HepG2 (cell line): ENCODE results near the gene PTCD2. TPM values are rescaled to one million over a fixed set of nuclear protein-coding genes. Genes with fewer than 3 reads are reported as not detected.

Experiments
- ATAC-seq: fragments of 200-7000 bp; cut with Tn5 transposase; 3 replicates; pipeline ENCODE4 v1.9.1; 2020; ENCODE audit warnings: mild to moderate bottlenecking, moderate library complexity
- BruUV-seq: library from RNA; stranded (reverse); fragments of 400-500 nt; replicated peaks from 2 replicates; lab custom pipeline; 2021; lab: Mats Ljungman, UMichigan
- CTCF ChIA-PET: fragments of 300-600 bp; formaldehyde crosslinking; extraction: SDS; loops from one replicate; lab custom pipeline; 2021; ENCODE audit warnings: low total read pairs, inconsistent platforms, low intra/inter-chr PET ratio; lab: Yijun Ruan, JAX
- POLR2A ChIA-PET: fragments of 350-600 bp; sonication (Branson Sonifier 250); formaldehyde crosslinking; loops from one replicate; lab custom pipeline; 2020; ENCODE audit warnings: antibody characterized with exemption, inconsistent platforms; lab: Yijun Ruan, JAX
- DNase-seq: peaks from one replicate; pipeline ENCODE4 v3.0.0-alpha.2; 2015; ENCODE audit warnings: low spot score
- FAIRE-seq: peaks from 3 replicates; lab custom pipeline; 2011; peaks lifted over from hg19 to GRCh38; lab: Jason Lieb, UNC
- H2AFZ ChIP-seq: one replicate; pipeline ENCODE4 v1.6.1; 2011; ENCODE audit warnings: low read length, inconsistent platforms
- H3K27ac ChIP-seq: fragments of 300-600 bp; 3 replicates; pipeline ENCODE4 v1.8.0; 2011; ENCODE audit warnings: mixed run types, mild to moderate bottlenecking, mixed read lengths, low read length, inconsistent platforms; ENCODE audit not compliant: insufficient read depth; ENCODE audit errors: extremely low read length
- H3K27me3 ChIP-seq, 2 experiments: fragments of 200-600 bp in 1 of 2; 2 replicates in 1 of 2; 3 replicates in 1 of 2; pipeline versions ENCODE4 v1.6.0 to v1.8.0; 2011; ENCODE audit warnings: low read length in 2 of 2, mild to moderate bottlenecking in 2 of 2, moderate library complexity in 2 of 2, inconsistent platforms in 1 of 2; ENCODE audit not compliant: insufficient read depth in 2 of 2, control insufficient read depth in 1 of 2
- H3K36me3 ChIP-seq, 2 experiments: fragments of 200-600 bp in 1 of 2; replicated peaks in 1 of 2; 2 replicates in 1 of 2; 3 replicates in 1 of 2; pipeline versions ENCODE4 v1.5.1 to v1.8.0; 2011; ENCODE audit warnings: low read length in 2 of 2, inconsistent platforms in 1 of 2; ENCODE audit not compliant: insufficient read depth in 2 of 2, control insufficient read depth in 1 of 2
- H3K4me1 ChIP-seq: 2 replicates; pipeline ENCODE4 v1.5.1; 2012; ENCODE audit warnings: low read length, inconsistent platforms; ENCODE audit not compliant: insufficient read depth
- H3K4me2 ChIP-seq: 2 replicates; pipeline ENCODE4 v1.6.0; 2011; ENCODE audit warnings: low read depth, low read length, inconsistent platforms
- H3K4me3 ChIP-seq, 3 experiments: fragments of 200-600 bp in 1 of 3; sonication (generic), shearing (Covaris generic) in 1 of 3; replicated peaks in 1 of 3; 2 replicates each; pipeline ENCODE4 v1.5.1; 2011 to 2016; ENCODE audit warnings: low read length in 3 of 3, inconsistent platforms in 2 of 3, low read depth in 2 of 3, mild to moderate bottlenecking in 2 of 3, control low read depth in 1 of 3, mixed read lengths in 1 of 3; ENCODE audit not compliant: insufficient read depth in 1 of 3
- H3K79me2 ChIP-seq: one replicate; pipeline ENCODE4 v1.6.1; 2011; ENCODE audit warnings: low read length, inconsistent platforms; ENCODE audit not compliant: insufficient read depth
- H3K9ac ChIP-seq: 2 replicates; pipeline ENCODE4 v1.6.0; 2011; ENCODE audit warnings: mild to moderate bottlenecking, low read depth, low read length, inconsistent platforms; ENCODE audit not compliant: insufficient read depth
- H3K9me3 ChIP-seq: 2 replicates; pipeline ENCODE4 v1.5.1; 2012; ENCODE audit warnings: mild to moderate bottlenecking, low read length
- H4K20me1 ChIP-seq: 2 replicates; pipeline ENCODE4 v1.6.0; 2011; ENCODE audit warnings: inconsistent platforms, mild to moderate bottlenecking, low read length, moderate library complexity; ENCODE audit not compliant: insufficient read depth
- ATF7 ChIP-seq, 2 experiments: fragments of 450-650 bp in 1 of 2; sonication (generic) in 1 of 2; formaldehyde crosslinking in 1 of 2; IDR thresholded peaks; 2 replicates each; pipeline versions ENCODE4 v1.4.0 to v1.6.1; 2016 to 2020; ENCODE audit warnings: antibody characterized with exemption in 1 of 2, mild to moderate bottlenecking in 1 of 2, missing genetic modification reagents in 1 of 2
- DBP ChIP-seq: sonication (generic); formaldehyde crosslinking; IDR thresholded peaks from 2 replicates; pipeline ENCODE4 v1.4.0; 2020; ENCODE audit warnings: missing genetic modification reagents; ENCODE audit errors: not compliant biosample characterization
- ELF1 ChIP-seq: sonication (generic); formaldehyde crosslinking; IDR thresholded peaks from 2 replicates; pipeline ENCODE4 v1.4.0; 2020; ENCODE audit warnings: missing genetic modification reagents
- FOXJ3 ChIP-seq: sonication (generic); formaldehyde crosslinking; IDR thresholded peaks from 2 replicates; pipeline ENCODE4 v1.4.0; 2020; ENCODE audit warnings: missing genetic modification reagents, mild to moderate bottlenecking, borderline replicate concordance
- MXD3 ChIP-seq: IDR thresholded peaks from 2 replicates; pipeline ENCODE4 v1.6.1; 2016; ENCODE audit warnings: mild to moderate bottlenecking, missing biosample characterization, missing genetic modification reagents
- SALL1 ChIP-seq: sonication (generic); formaldehyde crosslinking; IDR thresholded peaks from 2 replicates; pipeline ENCODE4 v1.8.0; 2022; ENCODE audit warnings: mild to moderate bottlenecking, missing genetic modification reagents
- SMARCE1 ChIP-seq: fragments of 450-650 bp; IDR thresholded peaks from 2 replicates; pipeline ENCODE4 v1.6.1; 2017; ENCODE audit warnings: borderline replicate concordance
- SRSF1 ChIP-seq: fragments of 200-400 bp; formaldehyde crosslinking; optimal IDR thresholded peaks from 2 replicates; pipeline ENCODE3; 2017; ENCODE audit warnings: mild to moderate bottlenecking, low read depth, low read length, moderate library complexity
- ZBTB46 ChIP-seq: sonication (generic); formaldehyde crosslinking; IDR thresholded peaks from 2 replicates; pipeline ENCODE4 v1.4.0; 2020; ENCODE audit warnings: mild to moderate bottlenecking, missing genetic modification reagents, borderline replicate concordance
- ZNF230 ChIP-seq: sonication (generic); formaldehyde crosslinking; IDR thresholded peaks from 2 replicates; pipeline ENCODE4 v1.4.0; 2020; ENCODE audit warnings: mild to moderate bottlenecking, missing genetic modification reagents
- ZNF570 ChIP-seq: sonication (generic); formaldehyde crosslinking; IDR thresholded peaks from 2 replicates; pipeline ENCODE4 v1.4.0; 2020; ENCODE audit warnings: mild to moderate bottlenecking, missing genetic modification reagents, borderline replicate concordance
- WGBS: methylation state at CpG from one replicate; pipeline ENCODE4 v1.1.6; 2017; ENCODE audit warnings: low lambda C conversion rate; 5-methylcytosine and 5-hydroxymethylcytosine counted together
- in situ Hi-C: cut with HindIII; loops from 2 replicates; pipeline ENCODE4 v1.10.0; 2017; ENCODE audit warnings: low pct_unique_long_range_greater_than_20kb; ENCODE audit not compliant: extremely low pct_ligation_motif_present
- intact Hi-C: fragments of 100-400 bp; cut with micrococcal nuclease; formaldehyde crosslinking; loops from one replicate; pipeline ENCODE4 v1.10.0; 2022; ENCODE audit not compliant: unreplicated experiment
- polyA plus RNA-seq, 8 experiments: library from polyadenylated mRNA; depleted of rRNA in 3 of 8; stranded (reverse) in 7 of 8; unstranded in 1 of 8; fragments of >200 nt; fragmentation: Illumina TruSeq in 4 of 8; extraction: Trizol in 4 of 8; gene quantifications; 2 replicates each; pipeline versions ENCODE4 v1.2.1 to v1.2.3, GENCODE V29; 2011 to 2016; ENCODE audit warnings: low read depth in 4 of 8, missing spikeins in 1 of 8, mixed read lengths in 1 of 8; ENCODE audit not compliant: insufficient read depth in 1 of 8
- total RNA-seq, 5 experiments: library from RNA; depleted of rRNA; stranded (reverse); fragments of >200 nt; fragmentation: Illumina TruSeq; extraction: Trizol; gene quantifications; 2 replicates each; pipeline ENCODE4 v1.2.3, GENCODE V29; 2016; ENCODE audit warnings: low read depth in 1 of 5

The PTCD2 gene
- total and polyA plus RNA-seq, 2 of the 13 experiments (the other 11 are each of a cell fraction or from before 2014, with no cell fraction given), result 5.3 to 6.4 TPM

GRCh38 chr5:72387985-72388384 is 67.8 kb downstream of the PTCD2 start:
- no peak overlapping the region for H3K4me3 ChIP-seq
- 5% methylated on average over 3 of the region's 3 CpGs for WGBS
- no peaks in the 10 kb centered on the region for H4K20me1 ChIP-seq
- H3K27me3 ChIP-seq, result peaks cover 0 to 13% of the 10 kb centered on the region in 2 experiments; a peak in 1 of 5 replicates
- H3K27ac ChIP-seq, result no peak overlapping the region
- FAIRE-seq, result no peak
- no peaks in the 10 kb centered on the region for H3K79me2 ChIP-seq
- H3K4me1 ChIP-seq, result no peaks in the 10 kb centered on the region
- H3K9me3 ChIP-seq, result no peaks in the 10 kb centered on the region
- in situ Hi-C loops, result no loop called here
- H3K9ac ChIP-seq, result no peak overlapping the region
- CTCF ChIA-PET, result no interaction called here
- no TSS peak for BruUV-seq
- no peak for ATAC-seq
- intact Hi-C loops, result no loop called here
- no peaks in the 10 kb centered on the region for H3K36me3 ChIP-seq
- no peak overlapping the region for H2AFZ ChIP-seq
- no peak overlapping the region for H3K4me2 ChIP-seq
- no peak for TF ChIP-seq SMARCE1
- peak; percentile 68 for TF ChIP-seq ATF7 (IDR thresholded peaks at IDR 0.05)
- no peak for TF ChIP-seq ATF7 (CRISPR knock-in tag; IDR thresholded peaks at IDR 0.05)
- POLR2A ChIA-PET, result no interaction called here
- DNase-seq, result no peak

GRCh38 chr5:72388646-72389045 is 68.5 kb downstream of the PTCD2 start:
- Histone ChIP-seq H3K27me3 (peaks cover 0 to 13% of the 10 kb centered on the region in 2 experiments; a peak in 1 of 5 replicates), H3K27ac (no peak overlapping the region), H2AFZ (no peak overlapping the region), H3K9ac (no peak overlapping the region), H3K9me3 (no peaks in the 10 kb centered on the region), H3K36me3 (no peaks in the 10 kb centered on the region), H3K4me1 (no peaks in the 10 kb centered on the region), H3K4me2 (no peak overlapping the region), H3K4me3 (no peak overlapping the region), H4K20me1 (no peaks in the 10 kb centered on the region), H3K79me2 (no peaks in the 10 kb centered on the region)
- 33% methylated on average over 8 of the region's 8 CpGs for WGBS
- TF ChIP-seq SALL1 (CRISPR knock-in tag) (no peak), SRSF1 (no peak), MXD3 (CRISPR knock-in tag) (no peak), ELF1 (CRISPR knock-in tag) (no peak), DBP (CRISPR knock-in tag) (no peak), ZNF570 (CRISPR knock-in tag) (no peak), ZNF230 (CRISPR knock-in tag) (no peak), FOXJ3 (CRISPR knock-in tag) (no peak), ZBTB46 (CRISPR knock-in tag) (no peak)
- BruUV-seq, result no TSS peak
- intact Hi-C loops (no loop called here), in situ Hi-C loops (no loop called here)
- DNase-seq, result no peak
- CTCF ChIA-PET, result no interaction called here
- no peak for ATAC-seq
- POLR2A ChIA-PET, result no interaction called here
- no peak for FAIRE-seq
